GM19043 (cell line): ENCODE measurements around the gene SLC35F3.

Source experiments
- ATAC-seq: cut with Tn5 transposase; IDR thresholded peaks from one replicate; pipeline ENCODE4 v1.9.1; 2021; ENCODE audit warnings: low read depth; ENCODE audit not compliant: unreplicated experiment

The SLC35F3 gene

DNA sequence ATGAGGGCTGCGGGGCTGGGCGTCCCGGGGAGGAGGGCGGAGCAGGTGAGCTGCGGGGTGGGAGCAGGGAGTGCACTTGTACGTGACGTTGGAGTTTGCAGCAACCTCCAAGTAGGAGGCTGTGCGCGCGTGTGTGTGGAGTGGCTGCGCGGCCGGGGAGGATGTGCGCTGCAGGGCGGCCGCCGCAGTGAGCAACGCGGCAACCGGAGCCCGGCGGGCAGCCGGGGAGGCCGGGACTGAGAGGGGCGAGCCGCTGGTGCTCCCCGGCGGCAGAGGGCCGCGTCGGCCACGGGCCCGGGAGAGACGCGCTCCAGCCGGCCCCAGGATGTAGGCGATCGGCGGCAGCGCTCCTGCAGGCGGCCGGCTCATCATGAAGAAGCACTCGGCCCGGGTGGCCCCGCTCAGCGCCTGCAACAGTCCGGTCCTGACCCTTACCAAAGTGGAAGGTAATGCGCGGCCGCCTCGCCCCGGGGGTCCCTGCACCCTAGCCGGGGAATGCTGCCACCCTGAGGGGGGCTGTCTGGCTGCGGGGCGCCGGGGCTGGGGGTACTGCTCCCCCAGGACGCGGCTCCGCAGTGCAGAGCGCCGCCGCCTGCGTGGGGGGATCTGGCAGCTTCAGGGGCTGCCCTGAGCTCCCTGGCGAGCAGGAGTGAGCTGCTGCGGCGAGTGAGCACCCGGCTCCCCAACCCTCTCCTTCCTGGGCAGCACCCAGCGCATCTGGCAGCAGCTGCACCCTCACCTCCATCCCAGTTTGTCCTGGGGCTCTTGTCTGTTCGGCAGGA lies 309.8 kb downstream of the SLC35F3 start:
- ATAC-seq: no peak

DNA sequence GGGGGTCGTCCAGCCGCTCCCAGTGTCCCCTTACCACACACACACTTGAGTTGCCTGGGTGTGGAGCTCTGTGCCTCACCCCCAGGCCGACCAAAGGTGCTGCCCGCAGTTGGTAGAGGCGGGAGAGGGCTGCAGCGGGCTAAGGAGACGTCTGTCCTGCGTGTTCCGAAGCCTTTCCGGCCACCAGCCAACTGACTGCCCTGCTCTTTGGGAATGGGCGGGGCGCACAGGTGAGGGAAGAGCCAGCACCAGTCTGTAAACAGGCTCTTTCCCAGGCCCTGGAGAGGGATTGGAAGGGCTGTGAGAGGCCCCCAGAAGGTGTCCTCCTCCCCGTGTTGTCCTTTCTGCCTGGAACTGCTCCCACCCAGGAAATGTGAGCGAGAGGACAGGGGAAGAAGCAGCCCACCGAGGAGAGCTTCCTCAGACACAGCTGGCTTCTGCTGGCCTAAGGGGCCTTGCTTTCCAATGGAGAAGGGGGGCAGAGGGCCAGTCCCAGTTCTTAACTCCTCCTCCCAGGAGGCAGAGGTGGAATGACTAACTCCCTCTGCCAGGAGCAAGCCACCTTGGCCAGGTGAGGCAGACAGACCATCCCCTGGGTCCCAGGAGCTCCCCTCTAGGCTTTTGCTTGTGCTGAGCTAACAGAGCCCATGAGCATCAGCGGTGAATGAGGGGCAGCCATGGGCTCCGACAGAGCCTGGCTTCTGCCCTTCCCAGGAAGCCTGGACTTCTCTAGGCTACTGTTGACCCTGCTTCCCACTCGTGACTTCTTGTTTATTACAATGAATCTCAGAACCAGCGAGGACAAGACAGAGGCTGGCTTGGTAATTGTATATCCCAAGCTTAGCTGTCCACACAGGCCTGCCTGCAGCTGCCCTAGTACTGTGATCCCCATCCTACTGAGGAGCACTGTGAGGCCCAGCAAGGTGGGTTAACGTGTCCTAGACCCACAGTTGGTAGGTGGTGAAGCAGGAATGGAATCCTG lies 310.7 kb downstream of the SLC35F3 start:
- no peak for ATAC-seq

DNA sequence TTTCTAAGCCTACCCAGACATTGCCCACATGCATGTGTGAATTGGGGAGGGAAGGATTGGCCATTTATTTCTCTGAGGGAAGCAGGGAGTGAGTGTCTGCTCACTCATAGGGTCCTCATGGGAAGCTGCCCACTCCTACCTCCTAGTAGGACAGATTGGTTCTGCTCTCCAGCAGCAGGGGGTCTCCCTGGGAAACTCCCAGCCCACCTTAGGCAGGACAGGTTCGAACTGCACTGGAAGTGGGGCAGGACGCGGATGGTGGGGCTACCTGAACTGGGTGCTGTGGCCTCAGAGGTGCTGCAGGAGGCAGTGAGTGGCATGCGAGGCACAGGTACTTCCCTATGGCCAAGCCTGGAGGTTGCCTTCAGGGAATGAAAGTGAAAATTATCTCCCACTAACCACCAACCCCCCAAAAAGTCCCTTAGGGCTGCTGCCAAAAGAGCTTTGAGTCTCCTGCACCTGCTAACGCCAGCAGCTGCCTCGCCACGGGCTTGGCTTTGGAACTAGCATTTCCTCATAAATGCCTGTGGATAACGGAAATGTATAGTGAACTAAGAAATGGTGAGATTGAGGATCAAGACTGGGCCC lies 311.7 kb downstream of the SLC35F3 start:
- no peak for ATAC-seq

DNA sequence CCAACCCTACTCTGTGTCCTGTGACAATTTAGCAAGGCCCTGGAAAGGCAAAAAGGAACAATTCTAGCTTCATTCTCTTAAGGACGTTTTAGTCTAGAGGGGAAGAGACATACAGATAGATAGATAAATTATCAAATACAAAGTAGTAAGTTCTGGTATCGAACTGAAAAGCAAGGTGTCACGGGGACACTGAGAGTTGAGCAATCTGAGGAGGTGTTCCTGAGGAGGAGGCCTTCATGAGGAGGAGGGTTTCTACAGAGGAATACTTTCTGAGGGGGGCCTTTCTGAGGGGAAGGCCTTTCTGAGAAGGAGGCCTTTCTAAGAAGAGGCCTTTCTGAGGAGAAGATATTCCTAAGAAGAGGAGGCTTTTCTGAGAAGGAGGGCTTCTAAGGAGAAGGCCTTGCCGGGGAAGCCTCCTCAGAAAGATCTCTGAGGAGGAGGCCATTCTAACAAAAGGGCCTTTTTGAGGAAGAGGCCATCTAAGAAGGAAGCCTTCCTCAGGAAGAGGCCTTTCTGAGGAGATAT lies 312.9 kb downstream of the SLC35F3 start:
- ATAC-seq: no peak

DNA sequence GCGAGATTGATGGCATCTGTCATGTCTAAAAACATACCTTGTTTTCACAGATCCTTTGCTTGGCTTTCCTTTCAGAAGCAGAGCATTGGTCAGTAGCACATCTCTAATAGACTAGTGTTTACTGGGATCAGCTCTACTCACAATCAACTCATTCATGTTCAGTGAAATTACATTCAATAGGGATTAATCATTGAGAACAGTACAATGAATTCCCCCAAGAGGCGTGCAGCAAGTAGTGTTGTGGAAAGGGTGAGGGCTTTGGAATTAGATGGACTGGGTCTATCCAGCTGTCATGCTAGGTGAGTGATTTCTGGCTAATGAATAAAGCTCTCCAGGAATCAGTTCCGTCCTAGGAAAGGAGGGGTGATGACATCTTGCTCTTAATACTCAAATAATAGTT lies 313.6 kb downstream of the SLC35F3 start:
- no peak for ATAC-seq

DNA sequence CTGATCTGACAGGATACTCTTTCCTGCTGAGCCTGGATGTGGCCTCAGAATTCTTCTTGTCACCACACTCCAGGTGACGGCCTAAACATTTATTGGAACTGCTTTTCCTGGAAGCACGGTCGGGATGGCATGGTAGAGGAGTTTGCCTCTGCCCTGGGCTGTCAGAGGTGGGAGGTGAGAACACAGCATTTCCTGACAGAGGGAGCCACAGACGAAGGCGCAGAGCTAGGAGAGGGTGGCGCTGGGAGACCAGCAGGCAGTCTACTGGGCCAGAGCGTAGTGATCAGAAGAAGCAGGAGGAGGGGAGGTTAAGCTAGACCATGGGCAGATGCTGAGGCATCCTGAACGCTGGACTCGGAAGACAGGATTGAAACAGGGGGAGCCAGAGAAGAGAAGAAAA lies 315.2 kb downstream of the SLC35F3 start:
- ATAC-seq: no peak

DNA sequence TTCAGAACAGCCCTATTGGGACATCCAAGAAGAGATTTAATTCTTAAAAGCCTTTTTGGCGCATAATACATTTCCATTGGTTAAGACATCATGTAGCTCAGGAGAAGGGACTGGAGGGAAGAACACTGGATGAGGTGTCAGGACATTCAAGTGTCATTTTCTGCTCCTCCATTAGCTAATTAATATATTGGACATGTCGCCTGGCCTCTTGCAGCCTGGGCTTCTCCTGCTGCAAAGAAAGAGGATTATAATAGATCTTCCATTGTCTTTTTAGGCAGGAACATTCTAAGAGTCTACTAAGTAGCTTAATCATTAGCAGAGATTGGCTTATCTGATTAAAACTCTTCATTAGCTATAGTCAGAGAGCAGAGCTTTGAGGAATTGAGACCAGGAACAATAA lies 317.1 kb downstream of the SLC35F3 start:
- no peak for ATAC-seq

DNA sequence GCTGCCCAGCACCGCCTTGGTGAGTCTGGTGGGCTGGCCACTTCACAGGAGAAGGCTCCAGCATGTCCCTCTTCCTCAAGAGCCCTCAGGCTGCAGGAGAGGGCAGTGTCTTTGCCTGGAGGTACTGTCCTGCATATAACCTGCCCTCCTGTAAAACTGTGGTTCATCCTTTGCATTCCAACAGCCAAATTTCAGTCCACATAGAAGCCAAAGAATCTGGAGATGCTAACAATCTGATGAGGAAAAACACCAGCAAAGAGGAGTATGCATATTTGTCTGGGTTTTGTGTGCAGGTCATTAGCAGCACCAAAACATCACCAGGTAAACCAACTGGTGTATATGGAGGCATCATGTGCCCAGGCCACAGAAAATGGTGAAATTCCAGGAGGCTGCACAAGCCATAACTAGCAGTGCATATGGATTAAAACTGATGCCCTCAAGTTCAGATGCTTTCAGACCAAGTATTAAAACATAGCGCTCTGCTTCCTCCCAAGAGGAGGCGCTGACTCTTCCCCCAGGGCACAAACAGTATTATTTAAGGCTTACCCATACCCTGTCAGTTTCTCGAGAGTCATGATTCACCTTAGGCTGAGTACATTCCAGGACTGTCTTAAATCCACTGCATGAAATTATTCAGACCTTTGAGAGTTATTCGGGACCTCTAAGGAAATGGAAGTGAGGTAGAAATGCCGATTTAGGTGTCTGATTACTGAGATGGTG lies 318.2 kb downstream of the SLC35F3 start:
- ATAC-seq: no peak

DNA sequence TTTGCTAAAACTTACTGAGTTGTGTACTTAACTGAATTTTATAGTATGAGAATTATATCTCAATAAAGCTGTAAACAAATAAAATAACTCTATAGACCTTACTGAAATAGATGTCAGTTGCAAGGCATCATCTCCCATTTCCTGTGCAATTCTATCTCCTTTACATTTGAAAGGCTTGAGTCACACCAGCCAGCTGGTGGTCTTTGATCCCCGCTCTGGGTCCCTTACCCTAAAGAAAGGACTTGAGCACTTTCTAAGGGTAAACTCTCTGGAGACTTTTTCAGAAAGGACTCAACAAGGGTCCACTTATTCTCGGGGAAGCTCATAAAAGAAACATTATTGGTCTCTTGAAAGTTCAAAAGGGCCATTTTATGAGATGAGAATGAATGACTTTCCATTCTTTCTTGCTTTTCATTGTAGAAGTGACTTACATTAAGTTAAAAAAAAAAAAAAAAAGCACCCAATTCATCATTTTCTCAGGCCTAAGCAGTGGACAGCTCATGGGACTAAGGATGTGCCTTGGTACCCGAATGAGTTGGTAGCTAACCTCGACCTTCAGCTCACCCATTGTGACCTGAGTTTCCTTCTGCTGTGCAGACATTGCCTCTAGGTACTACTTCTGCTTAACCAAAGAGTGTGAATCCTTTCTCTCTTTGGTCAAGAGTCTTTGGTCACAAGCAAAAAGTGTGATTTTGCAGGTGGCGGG lies 321.8 kb downstream of the SLC35F3 start:
- no peak for ATAC-seq

DNA sequence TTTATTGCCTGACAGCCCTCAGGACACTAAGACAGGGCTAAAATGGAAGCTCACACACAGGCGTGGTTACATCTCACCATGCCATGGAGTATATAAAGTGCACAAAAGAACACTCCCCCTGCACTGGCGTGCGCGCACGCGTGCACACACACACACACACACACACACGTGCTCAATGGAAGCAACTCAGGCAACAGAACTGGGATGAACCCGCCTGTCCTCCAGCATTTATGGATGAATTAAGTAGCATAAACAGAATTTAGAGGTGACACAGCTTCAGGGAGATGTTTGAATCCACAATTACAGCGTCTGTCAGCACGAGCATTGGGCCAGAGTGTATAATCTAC lies 322.3 kb downstream of the SLC35F3 start:
- no peak for ATAC-seq

DNA sequence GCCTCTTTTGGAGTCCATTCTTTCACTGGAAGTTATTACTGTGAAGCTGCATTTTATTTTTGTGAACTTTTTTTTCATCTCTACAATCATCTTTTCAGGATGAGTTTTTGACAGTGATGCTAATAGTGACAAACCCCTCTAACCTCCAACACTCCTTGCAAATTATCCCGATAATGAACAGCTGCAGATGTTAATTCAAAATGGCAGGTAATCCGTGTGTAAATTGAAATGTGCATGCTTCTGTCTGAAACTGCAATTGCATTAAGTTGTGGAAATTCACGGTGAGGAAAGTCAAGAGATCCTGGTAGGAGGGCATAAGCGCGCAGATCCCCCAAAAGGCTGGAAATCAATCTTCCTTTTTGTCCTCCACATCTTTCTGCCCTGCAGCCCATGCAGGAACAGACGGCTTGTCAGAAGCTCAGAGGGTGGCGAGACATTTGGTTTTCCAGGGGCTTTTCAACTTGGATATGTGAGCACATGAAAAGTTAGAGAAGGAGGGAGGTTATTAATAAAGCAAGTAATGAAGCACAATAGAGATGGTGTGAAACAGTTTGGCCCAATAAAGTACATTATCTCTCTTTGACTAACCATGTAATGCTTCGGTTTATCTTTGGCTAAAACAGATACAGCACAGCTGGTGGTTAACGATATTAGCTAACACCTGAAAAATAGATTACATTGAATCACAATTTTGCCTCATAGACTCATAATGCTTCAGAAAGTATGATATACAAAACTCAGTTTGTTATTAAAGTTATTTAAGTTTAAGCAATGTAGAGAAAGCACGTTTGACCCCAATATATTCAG lies 325.3 kb downstream of the SLC35F3 start:
- ATAC-seq: no peak

DNA sequence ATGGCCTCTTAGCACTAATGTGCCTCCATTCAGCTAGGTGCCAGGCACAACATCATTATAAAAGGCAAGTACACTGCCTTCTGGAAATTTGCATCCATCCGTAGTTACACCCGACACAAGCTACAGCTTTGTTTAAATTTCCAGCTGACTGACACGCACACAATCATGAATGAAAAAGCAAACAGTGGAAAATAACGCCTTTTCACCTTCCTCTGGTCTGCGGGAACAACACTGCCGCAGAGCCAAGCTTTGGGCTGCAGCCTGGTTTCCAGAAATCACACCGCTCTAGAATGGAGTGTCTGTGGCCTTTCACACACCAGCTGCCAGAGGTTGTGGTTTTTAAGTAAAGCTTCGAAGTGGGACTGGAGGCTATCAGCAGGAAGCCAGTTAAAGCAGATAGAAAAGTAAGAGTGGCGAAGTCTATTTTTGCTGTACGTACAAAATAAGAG lies 326.0 kb downstream of the SLC35F3 start:
- peak; percentile 83 for ATAC-seq

DNA sequence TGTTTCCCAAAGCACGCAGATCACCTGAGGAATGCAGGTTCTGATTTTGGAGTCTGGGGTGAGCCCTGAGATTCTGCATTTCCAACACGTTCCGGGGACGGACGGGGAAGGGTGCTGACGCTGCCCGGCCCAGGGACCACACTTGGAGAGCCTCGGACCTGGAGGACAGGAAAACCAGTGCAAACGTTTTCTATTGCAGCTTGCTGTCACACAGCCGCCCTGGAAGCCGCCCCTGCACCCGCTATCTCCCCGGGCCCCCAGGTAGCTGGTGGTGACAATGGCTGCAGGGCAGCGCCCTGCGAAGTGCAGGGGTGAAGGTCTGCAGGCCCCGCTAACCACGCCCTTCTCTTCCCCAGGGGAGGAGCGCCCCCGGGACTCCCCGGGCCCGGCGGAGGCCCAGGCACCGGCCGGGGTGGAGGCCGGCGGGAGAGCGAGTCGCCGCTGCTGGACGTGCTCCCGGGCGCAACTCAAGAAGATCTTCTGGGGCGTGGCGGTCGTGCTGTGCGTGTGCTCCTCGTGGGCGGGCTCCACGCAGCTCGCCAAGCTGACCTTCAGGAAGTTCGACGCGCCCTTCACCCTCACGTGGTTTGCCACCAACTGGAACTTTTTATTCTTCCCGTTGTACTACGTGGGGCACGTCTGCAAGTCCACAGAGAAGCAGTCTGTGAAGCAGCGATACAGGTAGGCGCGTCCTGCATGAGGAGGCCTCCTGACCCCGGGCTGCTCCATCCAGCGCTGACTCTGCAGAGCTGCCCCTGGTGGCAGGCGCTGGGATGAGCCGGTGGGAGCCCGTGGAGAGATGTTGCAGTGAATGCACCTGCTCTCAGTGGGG lies 326.8 kb downstream of the SLC35F3 start:
- no peak for ATAC-seq

DNA sequence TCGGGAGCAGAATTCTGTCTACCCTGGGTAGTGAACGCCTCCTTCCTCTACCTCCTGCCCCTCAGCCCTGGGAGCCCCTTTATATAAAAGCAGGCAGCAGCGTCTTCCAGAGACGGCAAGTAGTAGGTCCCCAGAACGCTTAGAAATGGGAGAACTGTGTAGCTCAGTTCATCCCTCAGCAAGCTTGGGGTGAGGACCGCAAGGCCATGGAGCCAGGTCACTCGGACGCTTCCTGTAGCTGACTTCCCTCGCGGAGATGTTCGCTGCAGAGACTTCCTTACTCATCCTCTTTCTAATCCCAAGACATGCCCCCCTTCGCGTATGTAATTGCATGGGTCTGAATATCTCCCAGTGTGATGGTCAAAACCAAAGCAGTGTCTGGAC lies 327.4 kb downstream of the SLC35F3 start:
- no peak for ATAC-seq

DNA sequence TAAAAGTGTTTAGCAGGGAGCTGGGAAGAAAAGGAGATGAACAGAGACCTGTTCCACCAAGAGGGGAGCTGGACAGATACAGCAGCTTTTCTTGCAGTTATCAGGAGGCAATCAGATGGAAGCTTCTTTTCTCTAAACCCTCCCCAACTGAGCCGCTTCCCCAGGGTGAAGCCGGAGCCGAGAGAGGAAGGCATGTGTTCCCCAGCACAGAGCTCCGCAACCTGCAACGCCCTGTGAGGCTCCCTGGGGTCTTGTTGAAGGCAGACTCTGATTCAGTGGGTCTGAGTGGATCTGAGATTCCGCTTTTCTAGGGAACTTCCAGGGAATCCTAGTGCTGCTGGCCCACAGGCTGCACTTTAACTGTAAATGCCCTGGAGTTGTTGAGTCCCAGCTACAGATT lies 329.7 kb downstream of the SLC35F3 start:
- no peak for ATAC-seq

DNA sequence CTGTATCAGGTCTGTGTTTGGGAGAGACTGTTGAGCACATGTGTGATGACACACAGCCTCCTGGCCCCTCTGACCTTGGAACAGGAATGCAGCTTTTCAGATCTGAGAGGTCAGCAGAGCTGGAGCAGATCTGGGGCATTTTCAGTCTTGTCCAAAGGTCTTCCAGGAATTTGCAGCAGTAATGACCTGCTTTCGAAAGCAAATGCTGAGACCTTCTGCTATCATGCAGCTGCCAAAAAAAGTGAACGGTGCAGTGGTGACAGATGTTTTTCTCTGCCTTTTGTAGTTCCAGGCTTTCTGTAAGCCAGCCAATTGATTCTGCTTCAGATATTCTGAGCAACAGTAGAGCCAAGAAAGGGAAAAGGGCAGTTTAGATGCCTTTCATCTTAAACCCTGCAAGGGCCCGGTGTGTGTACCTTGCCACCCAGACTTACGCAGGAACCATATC lies 331.0 kb downstream of the SLC35F3 start:
- no peak for ATAC-seq

DNA sequence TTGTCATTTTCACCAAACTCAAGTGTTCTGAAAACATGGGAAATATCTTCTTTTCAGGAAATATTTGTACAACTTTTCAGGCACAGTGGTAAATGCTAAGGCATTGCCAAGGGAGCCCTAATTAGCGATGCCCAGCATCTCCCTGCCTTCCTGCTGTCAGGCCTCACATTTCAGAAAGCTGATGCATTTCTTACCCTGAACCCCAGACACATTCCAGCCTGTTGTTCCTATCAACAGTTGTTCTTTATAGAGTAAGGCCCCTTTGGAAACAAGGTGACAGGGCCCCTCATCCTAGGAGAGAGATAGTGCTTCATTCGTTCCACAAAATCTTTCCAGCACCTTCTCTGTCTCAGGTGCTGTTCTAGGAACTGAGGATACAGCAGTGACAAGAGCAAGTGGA lies 332.9 kb downstream of the SLC35F3 start:
- ATAC-seq: no peak

DNA sequence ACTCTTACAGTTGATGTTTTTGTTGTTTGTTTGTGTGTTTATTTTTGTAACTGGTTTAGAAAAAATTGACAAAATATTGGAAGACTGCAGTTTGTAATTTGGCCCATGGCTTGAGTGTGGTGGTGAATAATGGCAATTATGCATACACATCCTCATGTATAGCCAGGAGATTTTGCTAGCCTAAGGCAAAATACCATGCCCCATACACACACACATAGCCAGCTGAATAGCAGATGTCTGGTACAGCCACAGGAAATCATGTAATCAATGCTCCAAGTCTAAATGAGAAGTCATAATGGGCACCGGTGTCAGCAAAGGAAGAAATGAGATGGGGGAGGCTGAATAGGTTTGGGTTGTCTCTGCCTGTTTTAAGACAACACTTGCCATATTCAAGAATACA lies 333.6 kb downstream of the SLC35F3 start:
- ATAC-seq: no peak
